Posterior cingulate gyrus (tissue), 11 donors: ENCODE measurements around the gene SELENON.

Experiments used
- DNase-seq, 10 donors: peaks; one replicate each; pipeline versions ENCODE4 v3.0.0 to v3.0.0-alpha.2; 2020 to 2021; ENCODE audit warnings: mixed read lengths in 3 of 10
- intact Hi-C: fragments of 100-400 bp; cut with DNase I; formaldehyde crosslinking; loops from one replicate; pipeline ENCODE4 v1.15.1; 2023

SELENON gene

GRCh38 chr1:25787760-25788166, 12.2 kb upstream of the SELENON start:
- DNase-seq = no peak
- intact Hi-C loops = no loop called here

DNA sequence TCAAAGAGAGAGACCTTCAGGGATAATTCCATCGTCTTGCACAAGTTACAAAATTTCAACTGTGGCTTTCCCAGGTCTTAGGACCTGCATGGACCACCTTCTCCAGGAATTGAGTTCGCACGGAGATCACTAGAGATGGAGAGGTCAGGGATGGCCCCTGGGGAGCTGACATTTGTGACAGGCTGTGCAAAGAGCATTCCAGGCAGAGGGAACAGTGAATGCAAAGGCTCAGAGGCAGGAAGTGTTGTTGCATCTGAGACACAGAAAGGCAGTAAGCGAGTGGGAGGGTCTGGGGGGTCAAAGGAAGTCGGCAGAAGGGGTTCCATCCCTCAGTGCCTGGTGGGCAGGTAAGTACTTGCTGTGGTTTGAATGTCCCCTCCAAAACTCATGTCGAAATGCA, 9.5 kb upstream of the SELENON start:
- intact Hi-C loops = loop anchor here (10.0 kb wide), 1 partner anchor 246 kb away; the partner anchor contains the start of gene LDLRAP1
- DNase-seq = no peak

DNA sequence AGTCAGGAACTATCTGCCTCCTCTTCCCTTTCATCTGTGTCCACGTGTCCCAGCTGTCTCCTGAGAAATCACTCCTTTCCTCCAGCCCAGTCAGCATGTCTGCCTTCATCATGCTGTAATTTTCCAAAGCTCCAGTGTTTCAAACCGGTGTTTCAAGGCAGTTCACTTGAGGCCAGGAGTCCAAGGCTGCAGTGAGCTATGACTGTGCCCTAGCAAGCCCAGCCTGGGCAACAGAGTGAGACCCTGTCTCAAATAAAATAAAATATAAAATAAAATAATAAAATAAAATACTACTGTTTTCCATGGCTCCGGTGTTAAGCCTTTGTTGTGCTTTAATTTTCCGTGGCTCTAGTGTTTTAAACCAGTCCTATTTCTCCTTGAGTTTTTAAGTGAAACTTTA, 7.9 kb upstream of the SELENON start:
- no peak for DNase-seq
- intact Hi-C loops = loop anchor here (10.0 kb wide), 1 partner anchor 247 kb away; the partner anchor contains the start of gene LDLRAP1

DNA sequence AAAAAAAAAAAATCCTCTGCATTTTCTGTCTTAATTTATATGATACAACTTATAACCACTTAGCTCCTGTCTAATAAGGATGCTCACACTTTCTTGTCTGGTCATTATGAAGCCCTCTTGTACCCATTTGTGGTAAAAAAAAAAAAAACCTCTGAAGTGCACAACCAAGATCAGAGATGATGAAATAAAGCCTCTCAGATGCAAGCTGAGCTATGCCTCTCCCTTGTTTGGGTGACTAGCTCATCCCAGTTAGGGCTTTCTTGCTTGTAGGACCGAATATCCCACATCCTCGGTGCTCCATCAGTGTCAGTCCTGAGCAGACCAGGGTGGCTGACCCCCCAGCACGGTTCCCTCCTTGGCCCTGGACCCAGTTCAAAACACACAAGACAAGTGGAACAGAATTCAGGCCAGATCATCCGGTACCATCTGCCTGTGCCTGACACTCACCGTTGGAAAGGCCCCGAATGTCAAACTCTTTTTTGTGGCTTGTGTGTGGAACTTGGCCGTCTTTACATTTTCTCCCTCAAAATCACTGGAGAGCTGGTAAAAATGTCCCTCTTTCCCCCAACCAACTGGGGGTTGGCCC, 6.3 kb upstream of the SELENON start:
- DNase-seq = no peak
- intact Hi-C loops = loop anchor here (10.0 kb wide), 1 partner anchor 249 kb away; the partner anchor contains the start of gene LDLRAP1

DNA sequence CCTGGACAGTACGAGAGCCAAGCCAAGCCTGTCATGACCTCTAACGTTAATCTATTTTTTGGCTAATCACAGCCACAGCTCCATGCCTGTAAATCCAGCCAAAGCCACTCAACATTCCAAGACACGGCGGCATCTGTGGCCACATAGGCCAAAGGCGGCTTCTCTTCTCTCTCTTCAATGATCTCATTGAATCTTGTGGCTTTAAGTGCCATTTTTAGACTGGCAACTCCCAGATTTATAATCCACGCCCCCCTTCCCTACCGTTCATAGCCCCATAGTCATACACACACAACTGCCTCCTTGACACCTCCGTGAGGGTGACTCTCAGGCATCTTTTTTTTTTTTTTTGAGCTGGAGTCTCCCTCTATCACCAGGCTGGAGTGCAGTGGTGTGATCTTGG, 5.7 kb upstream of the SELENON start:
- intact Hi-C loops = loop anchor here (10.0 kb wide), 1 partner anchor 250 kb away; the partner anchor contains the start of gene LDLRAP1
- no peak for DNase-seq

GRCh38 chr1:25795211-25795610, 4.8 kb upstream of the SELENON start:
- DNase-seq = no peak
- intact Hi-C loops = loop anchor here (5.0 to 10.0 kb wide), 3 partner anchors 178 to 273 kb away; partner anchors contain the start of genes LDLRAP1 and MAN1C1

DNA sequence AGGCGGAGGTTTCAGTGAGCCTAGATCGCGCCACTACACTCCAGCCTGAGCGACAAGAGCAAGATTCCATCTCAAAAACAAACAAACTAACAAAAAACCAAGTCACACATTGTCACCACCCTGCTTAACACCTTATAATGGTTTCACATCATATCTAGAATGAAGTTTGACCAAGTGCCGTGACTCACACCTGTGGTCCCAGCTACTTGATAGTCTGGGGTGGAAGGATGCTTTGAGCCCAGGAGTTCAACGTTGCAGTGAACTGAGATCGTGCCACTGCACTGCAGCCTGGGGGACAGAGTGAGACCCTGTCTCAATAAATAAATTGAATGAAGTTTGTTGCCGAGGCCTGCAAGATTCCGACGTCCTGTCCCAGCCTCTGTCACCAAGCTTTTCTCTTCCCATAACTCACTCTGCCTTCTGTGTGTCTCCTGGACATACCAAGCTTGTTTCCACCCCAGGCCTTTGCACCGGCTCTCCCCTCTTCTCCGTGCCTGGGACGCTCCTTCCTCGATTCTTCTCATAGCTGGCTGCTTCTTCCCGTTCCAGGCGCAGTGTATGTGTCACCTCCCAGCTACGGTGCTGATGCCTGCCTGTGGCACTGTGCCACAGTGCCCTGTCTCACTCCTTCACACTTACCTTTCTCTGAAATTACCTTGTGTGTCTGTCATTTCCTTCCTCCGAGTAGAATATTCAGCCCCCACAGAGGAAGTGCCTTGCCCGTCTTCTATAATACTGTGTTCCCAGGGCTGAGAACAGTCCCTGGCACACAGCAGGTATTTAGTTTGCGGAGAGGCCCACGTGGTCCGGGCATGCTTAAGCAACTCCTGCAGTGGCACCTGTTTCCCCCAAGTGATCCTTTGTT, 3.8 kb upstream of the SELENON start:
- intact Hi-C loops = loop anchor here (5.0 to 10.0 kb wide), 3 partner anchors 179 to 274 kb away; partner anchors contain the start of genes LDLRAP1 and MAN1C1
- peak in 1 of 10 donors; percentile 58 for DNase-seq

- peak; percentile 66 to 96 (median 88) for DNase-seq
- intact Hi-C loops = loop anchor here (5.0 to 10.0 kb wide), 3 partner anchors 180 to 275 kb away; partner anchors contain the start of genes LDLRAP1 and MAN1C1
Observed at GRCh38 chr1:25796811-25797458, 3.1 kb upstream of the SELENON start.

- peak in 1 of 10 donors; percentile 74 for DNase-seq
- intact Hi-C loops = loop anchor here (5.0 to 10.0 kb wide), 3 partner anchors 181 to 276 kb away; partner anchors contain the start of genes LDLRAP1 and MAN1C1
Observed at GRCh38 chr1:25797939-25798338, 2.1 kb upstream of the SELENON start.

GRCh38 chr1:25798666-25799351, 1.2 kb upstream of the SELENON start:
- intact Hi-C loops = loop anchor here (5.0 to 10.0 kb wide), 3 partner anchors 182 to 277 kb away; partner anchors contain the start of genes LDLRAP1 and MAN1C1
- no peak for DNase-seq

DNA sequence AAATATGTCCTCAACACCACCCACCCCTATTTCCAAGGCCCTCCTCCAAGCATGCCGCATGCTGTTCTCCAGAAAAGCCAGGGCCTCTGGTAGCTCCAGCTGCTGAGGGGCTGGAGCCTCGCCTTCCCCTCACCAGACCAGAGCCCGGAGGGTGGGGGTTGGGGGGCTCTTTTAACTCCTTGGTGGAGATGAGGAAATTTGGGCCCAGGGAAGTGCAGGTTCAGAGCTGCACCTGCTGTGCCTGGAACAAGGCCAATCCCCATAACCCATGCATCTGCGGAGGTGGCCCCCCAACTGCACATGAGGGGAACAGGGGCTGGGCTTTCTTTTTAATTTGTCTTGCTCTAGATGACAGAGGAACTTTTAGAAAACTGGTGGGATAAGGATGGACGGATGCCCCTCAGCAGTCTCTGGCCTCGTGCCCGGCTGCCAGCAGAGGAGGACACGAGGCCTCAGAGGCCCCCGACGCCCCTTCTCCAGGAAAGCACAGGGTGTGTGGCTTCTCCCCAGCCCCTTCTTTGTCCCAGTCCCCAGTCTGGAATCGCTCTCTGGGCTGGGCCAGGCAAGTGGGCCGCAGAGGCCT, 550 bp upstream of the SELENON start:
- no peak for DNase-seq
- intact Hi-C loops = loop anchor here (5.0 to 10.0 kb wide), 3 partner anchors 182 to 277 kb away; partner anchors contain the start of genes LDLRAP1 and MAN1C1

DNA sequence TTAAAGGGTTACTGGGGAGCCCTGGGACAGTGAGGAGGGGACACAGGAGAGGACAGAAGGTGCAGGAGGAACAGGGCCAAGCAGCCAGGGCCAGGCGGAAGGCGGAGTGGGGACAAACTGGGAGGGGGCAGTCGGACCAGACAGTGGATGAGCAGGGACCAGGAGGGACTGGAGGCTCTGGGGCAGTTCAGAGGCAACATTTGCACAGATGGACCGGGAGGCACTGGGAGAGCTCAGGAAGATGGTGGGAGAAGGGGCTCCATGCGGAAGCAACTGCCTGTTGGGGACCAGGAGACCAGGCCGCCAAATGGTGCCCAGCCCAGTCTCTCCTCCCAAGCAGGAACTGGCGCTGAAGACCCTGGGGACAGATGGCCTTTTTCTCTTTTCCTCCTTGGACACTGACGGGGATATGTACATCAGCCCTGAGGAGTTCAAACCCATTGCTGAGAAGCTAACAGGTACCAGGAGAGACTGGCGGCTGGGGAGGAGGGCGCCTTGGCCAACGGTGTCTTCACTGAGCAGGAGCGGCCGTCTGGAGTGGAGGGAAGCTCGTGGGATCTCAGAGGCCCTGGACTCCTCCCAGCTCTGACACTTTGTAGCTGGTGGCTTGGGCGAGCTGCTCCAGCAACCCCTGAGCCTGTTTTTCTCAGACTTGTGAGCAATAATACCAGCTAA, 847 bp downstream of the SELENON start:
- DNase-seq = peak in 2 of 10 donors; percentile 77 to 81
- intact Hi-C loops = no loop called here

- no peak for DNase-seq
- intact Hi-C loops = no loop called here
Observed at GRCh38 chr1:25802915-25803314, 2.9 kb downstream of the SELENON start.

GRCh38 chr1:25803368-25803767, 3.4 kb downstream of the SELENON start:
- intact Hi-C loops = no loop called here
- DNase-seq = no peak

DNA sequence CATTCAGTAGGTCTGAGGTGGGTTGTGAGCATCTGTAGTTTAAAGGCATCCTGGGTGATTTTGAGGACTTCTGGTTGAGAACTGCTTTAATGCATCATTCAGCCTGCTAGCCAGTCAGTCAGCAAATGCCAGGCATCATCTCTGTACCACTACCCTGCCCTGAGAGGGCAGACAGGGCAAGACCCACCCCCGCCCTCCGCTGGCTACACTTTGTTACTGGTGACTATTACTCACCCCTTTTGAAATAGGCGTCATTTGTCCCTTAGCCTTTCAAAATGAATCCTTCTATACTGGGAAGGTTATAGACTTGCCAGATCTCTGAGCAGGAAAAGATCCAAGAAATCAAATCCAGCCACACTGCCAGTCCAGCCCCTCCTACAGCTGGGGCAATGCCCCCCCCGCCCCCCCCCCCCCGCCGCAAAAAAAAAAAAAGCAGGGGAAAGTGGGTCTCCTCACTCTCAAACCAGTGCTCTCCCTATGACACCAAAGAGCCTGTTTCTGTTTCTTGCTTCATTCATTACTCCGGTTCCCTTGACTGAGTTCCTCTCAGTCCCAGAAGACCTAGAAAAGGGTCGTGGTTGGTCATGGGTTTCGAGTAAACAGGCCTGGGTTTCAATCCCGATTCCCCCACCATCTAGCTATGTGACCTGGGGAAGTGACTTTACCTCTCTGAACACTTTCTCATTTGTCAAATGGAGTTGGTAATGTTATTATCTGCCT, 4.4 kb downstream of the SELENON start:
- intact Hi-C loops = no loop called here
- DNase-seq = no peak

DNA sequence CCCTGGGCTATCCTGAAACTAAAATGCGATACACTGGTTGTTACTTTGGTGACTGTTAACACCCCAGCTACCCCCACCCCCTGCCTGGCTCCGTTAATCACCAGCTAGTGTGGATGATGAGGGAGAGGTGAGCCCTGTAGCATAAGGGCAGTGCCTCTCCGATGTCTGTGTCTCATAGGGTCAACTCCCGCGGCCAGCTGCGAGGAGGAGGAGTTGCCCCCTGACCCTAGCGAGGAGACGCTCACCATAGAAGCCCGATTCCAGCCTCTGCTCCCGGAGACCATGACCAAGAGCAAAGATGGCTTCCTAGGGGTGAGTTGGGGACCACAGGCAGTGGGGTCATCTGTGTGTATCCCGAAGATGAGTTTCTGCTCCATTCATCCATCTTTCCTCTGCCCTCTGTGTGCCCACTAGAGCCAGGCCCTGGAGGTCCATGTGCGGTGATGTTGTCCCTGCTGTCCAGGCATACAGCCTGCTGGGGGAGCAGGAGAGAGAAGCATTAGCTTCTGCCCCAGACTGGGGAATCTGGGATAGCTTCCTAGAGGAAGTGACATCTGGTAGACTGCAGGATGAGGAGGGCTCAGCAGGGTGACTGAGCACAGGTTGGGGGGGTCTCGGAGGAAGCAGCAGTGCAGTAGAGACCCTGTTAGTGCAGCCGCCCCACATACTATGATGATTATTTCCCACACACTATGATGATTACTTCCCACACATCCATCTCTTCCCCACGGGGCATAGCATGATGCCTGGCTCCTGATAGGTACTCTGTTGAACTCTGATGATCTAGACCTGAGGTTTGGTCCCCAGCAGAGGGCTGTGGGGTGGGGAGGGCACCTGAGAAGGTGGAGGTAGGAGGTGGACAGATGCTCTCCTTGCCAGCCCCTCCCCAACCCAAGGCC, 5.2 kb downstream of the SELENON start:
- intact Hi-C loops = no loop called here
- peak in 2 of 10 donors; percentile 24 to 29 for DNase-seq

GRCh38 chr1:25805863-25806225, 5.9 kb downstream of the SELENON start:
- DNase-seq = peak in 9 of 10 donors; percentile 41 to 95 (median 78)

More at GRCh38 chr1:25805863-25806225, 5.9 kb downstream of the SELENON start:
- intact Hi-C loops = no loop called here
